ENCODE measurements around the gene ZNF789.

DNA sequence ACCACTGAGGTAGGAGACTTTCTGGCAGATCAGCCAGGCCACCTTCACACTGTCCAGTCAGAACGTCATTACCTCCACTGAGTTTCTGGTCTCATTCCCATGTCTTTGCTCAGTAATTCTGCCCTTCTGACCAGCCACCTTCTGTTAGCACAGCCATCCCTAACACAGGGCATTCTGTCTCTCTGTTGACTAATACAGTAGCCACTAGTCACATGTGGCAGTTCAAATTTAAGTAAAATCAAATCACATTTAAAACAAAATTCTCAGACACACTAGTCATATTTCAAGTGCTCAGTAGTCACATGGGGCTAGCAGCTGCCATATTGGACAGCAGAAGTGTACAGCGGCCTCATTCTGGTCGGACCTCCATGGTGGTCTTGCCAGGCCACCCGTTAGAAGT is 26.6 kb upstream of the ZNF789 start:
- TF ChIP-seq RAD21 (CRISPR knock-in tag; IDR thresholded peaks at IDR 0.05) (no peak), ZNF33A (CRISPR knock-in tag; IDR thresholded peaks at IDR 0.05; ENCODE audit: borderline replicate concordance) (no peak), KLF11 (CRISPR knock-in tag; IDR thresholded peaks at IDR 0.05) (no peak), CEBPB (IDR thresholded peaks at IDR 0.05; ENCODE audit: borderline replicate concordance, low read depth, low read length) (no peak), SMARCE1 (IDR thresholded peaks at IDR 0.05; ENCODE audit: borderline replicate concordance) (no peak)
- TF ChIP-seq, protein P1, sequence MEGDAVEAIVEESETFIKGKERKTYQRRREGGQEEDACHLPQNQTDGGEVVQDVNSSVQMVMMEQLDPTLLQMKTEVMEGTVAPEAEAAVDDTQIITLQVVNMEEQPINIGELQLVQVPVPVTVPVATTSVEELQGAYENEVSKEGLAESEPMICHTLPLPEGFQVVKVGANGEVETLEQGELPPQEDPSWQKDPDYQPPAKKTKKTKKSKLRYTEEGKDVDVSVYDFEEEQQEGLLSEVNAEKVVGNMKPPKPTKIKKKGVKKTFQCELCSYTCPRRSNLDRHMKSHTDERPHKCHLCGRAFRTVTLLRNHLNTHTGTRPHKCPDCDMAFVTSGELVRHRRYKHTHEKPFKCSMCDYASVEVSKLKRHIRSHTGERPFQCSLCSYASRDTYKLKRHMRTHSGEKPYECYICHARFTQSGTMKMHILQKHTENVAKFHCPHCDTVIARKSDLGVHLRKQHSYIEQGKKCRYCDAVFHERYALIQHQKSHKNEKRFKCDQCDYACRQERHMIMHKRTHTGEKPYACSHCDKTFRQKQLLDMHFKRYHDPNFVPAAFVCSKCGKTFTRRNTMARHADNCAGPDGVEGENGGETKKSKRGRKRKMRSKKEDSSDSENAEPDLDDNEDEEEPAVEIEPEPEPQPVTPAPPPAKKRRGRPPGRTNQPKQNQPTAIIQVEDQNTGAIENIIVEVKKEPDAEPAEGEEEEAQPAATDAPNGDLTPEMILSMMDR (CRISPR knock-in tag; IDR thresholded peaks at IDR 0.05): no peak

Measured in HepG2 (cell line).